ENCODE results near the gene PROS1. TPM values are rescaled to one million over a fixed set of nuclear protein-coding genes. Genes with fewer than 3 reads are reported as not detected.

PROS1 gene
- total and polyA plus RNA-seq, 9 of the 15 experiments (the other 6 are each of a cell fraction or from before 2014, with no cell fraction given) = 5.5 to 50.5 (median 22.7) TPM

DNA sequence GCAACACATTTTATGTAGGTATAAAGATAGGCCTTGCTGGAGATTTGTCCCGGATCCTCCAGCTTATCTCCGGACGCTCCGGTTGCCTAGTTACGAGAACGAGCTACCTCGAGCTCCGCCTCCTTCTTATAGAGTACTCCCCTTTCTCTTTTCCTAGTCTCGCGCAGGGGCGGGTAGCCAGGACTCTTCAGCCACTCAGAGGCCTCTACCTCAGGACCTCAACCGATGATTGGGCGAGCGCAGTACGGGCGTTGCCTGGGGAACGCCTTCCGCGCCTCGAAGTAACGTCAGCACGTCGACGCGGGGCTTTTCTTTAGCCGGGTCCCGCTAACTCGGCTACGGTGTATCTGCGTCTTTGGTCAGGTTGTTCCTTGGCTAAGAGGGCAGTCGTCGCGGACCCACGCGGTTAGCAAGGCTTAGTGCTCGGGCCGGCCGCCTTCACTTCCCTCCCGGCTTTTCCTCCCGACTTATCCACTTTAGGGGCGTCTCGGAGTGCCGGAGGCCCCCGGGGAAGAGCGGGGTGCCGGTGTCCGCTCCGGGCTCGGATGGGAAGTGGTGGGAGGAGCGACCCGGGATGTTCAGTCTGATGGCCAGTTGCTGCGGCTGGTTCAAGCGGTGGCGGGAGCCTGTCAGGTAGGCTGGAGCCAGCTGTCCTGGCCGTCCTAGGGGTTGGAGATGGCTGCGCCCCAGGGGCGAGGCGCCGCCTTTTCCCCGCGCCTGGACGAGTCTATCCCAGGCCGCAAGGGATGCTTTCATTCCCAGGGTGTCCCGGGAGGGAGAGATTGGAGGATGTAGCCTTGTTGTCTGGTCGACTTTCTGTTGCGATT, 6.4 kb upstream of the PROS1 start, which contains the start of gene ARL13B (continued):
- TF ChIP-seq, protein P1, sequence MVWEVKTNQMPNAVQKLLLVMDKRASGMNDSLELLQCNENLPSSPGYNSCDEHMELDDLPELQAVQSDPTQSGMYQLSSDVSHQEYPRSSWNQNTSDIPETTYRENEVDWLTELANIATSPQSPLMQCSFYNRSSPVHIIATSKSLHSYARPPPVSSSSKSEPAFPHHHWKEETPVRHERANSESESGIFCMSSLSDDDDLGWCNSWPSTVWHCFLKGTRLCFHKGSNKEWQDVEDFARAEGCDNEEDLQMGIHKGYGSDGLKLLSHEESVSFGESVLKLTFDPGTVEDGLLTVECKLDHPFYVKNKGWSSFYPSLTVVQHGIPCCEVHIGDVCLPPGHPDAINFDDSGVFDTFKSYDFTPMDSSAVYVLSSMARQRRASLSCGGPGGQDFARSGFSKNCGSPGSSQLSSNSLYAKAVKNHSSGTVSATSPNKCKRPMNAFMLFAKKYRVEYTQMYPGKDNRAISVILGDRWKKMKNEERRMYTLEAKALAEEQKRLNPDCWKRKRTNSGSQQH (CRISPR knock-in tag; IDR thresholded peaks at IDR 0.05) = no peak
- TF ChIP-seq BMI1 (IDR thresholded peaks at IDR 0.05; ENCODE audit: low read length) (peak; percentile 79), ESRRB (CRISPR knock-in tag; IDR thresholded peaks at IDR 0.05; ENCODE audit: borderline replicate concordance) (no peak), HDAC8 (tag; IDR thresholded peaks at IDR 0.05) (no peak), GABPA (tag; conservative IDR thresholded peaks at IDR 0.05; ENCODE audit: low read depth) (0 out of 2 replicates have a peak, but pooled peaks have one; percentile 20), PML (IDR thresholded peaks at IDR 0.05; ENCODE audit: low read length) (peak; percentile 32; the same call in 1 of the 2 replicates), MAZ (CRISPR knock-in tag; conservative IDR thresholded peaks at IDR 0.05 in 1 of 2, IDR thresholded peaks at IDR 0.05 in 1 of 2) (no peak), NRF1 (conservative IDR thresholded peaks at IDR 0.05 in 1 of 2, IDR thresholded peaks at IDR 0.05 in 1 of 2) (peak; percentile 91 to 92), POLR2G (IDR thresholded peaks at IDR 0.05; ENCODE audit: low read depth, low read length) (peak; percentile 90), NCOA6 (IDR thresholded peaks at IDR 0.05) (peak; percentile 29; the same call in 1 of the 2 replicates), SNIP1 (IDR thresholded peaks at IDR 0.05; ENCODE audit: low read depth) (peak; percentile 48; the same call in 1 of the 2 replicates), FOXA3 (CRISPR knock-in tag; conservative IDR thresholded peaks at IDR 0.05 in 1 of 2, IDR thresholded peaks at IDR 0.05 in 1 of 2) (no peak), HDAC2 (IDR thresholded peaks at IDR 0.05) (0 out of 2 replicates have a peak, but pooled peaks have one; percentile 37), ZFX (CRISPR knock-in tag; IDR thresholded peaks at IDR 0.05) (peak; percentile 54), NCOR1 (IDR thresholded peaks at IDR 0.05) (no peak), SIN3B (IDR thresholded peaks at IDR 0.05; ENCODE audit: low read depth) (peak; percentile 61; the same call in 1 of the 2 replicates)
- TF ChIP-seq, protein P2, sequence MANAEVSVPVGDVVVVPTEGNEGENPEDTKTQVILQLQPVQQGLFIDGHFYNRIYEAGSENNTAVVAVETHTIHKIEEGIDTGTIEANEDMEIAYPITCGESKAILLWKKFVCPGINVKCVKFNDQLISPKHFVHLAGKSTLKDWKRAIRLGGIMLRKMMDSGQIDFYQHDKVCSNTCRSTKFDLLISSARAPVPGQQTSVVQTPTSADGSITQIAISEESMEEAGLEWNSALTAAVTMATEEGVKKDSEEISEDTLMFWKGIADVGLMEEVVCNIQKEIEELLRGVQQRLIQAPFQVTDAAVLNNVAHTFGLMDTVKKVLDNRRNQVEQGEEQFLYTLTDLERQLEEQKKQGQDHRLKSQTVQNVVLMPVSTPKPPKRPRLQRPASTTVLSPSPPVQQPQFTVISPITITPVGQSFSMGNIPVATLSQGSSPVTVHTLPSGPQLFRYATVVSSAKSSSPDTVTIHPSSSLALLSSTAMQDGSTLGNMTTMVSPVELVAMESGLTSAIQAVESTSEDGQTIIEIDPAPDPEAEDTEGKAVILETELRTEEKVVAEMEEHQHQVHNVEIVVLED (CRISPR knock-in tag; IDR thresholded peaks at IDR 0.05) = peak; percentile 92
- TF ChIP-seq, protein P3, sequence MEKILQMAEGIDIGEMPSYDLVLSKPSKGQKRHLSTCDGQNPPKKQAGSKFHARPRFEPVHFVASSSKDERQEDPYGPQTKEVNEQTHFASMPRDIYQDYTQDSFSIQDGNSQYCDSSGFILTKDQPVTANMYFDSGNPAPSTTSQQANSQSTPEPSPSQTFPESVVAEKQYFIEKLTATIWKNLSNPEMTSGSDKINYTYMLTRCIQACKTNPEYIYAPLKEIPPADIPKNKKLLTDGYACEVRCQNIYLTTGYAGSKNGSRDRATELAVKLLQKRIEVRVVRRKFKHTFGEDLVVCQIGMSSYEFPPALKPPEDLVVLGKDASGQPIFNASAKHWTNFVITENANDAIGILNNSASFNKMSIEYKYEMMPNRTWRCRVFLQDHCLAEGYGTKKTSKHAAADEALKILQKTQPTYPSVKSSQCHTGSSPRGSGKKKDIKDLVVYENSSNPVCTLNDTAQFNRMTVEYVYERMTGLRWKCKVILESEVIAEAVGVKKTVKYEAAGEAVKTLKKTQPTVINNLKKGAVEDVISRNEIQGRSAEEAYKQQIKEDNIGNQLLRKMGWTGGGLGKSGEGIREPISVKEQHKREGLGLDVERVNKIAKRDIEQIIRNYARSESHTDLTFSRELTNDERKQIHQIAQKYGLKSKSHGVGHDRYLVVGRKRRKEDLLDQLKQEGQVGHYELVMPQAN (IDR thresholded peaks at IDR 0.05; ENCODE audit: borderline replicate concordance) = peak; percentile 47; the same call in 1 of the 2 replicates
- TF ChIP-seq, protein P4, sequence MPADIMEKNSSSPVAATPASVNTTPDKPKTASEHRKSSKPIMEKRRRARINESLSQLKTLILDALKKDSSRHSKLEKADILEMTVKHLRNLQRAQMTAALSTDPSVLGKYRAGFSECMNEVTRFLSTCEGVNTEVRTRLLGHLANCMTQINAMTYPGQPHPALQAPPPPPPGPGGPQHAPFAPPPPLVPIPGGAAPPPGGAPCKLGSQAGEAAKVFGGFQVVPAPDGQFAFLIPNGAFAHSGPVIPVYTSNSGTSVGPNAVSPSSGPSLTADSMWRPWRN (IDR thresholded peaks at IDR 0.05; ENCODE audit: low read depth) = no peak
- TF ChIP-seq, protein P5, sequence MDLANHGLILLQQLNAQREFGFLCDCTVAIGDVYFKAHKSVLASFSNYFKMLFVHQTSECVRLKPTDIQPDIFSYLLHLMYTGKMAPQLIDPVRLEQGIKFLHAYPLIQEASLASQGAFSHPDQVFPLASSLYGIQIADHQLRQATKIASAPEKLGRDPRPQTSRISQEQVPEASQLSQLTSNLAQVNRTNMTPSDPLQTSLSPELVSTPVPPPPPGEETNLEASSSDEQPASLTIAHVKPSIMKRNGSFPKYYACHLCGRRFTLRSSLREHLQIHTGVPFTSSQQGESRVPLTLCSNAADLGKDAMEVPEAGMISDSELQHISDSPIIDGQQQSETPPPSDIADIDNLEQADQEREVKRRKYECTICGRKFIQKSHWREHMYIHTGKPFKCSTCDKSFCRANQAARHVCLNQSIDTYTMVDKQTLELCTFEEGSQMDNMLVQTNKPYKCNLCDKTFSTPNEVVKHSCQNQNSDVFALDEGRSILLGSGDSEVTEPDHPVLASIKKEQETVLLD (IDR thresholded peaks at IDR 0.05) = peak; percentile 83

All from K562 (cell line).